GM18909 (cell line): Measurements from ENCODE around the gene LSM11.

Source experiments
- ATAC-seq: cut with Tn5 transposase; IDR thresholded peaks from one replicate; pipeline ENCODE4 v1.9.1; 2021; ENCODE audit warnings: mild to moderate bottlenecking; ENCODE audit not compliant: unreplicated experiment, poor library complexity

LSM11 gene

DNA sequence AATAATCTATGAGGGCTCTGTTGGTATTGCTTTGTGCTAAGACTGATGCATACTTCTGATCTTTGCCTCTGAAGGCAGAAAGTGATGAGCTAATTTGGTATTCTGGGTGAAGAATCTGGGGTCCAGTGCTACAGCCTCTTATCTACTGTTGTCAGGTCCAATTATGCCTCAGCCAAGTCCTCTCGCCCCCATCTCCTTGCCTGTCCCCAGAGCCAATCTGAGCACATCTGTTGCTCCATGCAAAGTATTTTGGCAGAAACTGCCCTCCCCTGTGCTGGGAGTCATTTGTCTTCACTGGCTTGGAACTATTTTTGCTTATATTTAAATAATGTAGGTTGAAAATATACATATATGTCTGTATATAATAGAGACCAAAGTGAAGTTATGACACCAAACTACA, 23.4 kb downstream of the LSM11 start:
- no peak for ATAC-seq

DNA sequence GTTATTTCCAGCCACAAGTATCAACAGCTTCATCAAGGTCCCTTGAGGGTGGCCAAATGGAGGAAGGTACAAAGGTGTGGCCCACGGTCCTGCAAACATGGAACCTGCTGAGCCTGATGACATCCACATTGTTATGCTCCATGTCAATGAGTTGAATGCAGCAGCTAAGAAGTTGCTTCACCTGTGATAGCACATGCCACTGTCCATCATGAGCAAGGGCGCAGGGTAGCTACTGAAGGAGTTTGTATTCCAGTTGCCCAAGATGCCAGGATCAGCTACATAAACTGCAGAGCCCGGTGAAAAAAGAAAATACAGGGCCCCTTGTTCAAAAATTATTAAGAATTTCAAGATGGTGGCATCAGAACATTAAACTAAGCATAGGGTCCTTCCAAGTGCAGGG, 24.2 kb downstream of the LSM11 start:
- ATAC-seq: no peak

- no peak for ATAC-seq
Measured at GRCh38 chr5:157770665-157771064, 27.2 kb downstream of the LSM11 start.

- no peak for ATAC-seq
Measured at GRCh38 chr5:157772127-157772526, 28.6 kb downstream of the LSM11 start.

DNA sequence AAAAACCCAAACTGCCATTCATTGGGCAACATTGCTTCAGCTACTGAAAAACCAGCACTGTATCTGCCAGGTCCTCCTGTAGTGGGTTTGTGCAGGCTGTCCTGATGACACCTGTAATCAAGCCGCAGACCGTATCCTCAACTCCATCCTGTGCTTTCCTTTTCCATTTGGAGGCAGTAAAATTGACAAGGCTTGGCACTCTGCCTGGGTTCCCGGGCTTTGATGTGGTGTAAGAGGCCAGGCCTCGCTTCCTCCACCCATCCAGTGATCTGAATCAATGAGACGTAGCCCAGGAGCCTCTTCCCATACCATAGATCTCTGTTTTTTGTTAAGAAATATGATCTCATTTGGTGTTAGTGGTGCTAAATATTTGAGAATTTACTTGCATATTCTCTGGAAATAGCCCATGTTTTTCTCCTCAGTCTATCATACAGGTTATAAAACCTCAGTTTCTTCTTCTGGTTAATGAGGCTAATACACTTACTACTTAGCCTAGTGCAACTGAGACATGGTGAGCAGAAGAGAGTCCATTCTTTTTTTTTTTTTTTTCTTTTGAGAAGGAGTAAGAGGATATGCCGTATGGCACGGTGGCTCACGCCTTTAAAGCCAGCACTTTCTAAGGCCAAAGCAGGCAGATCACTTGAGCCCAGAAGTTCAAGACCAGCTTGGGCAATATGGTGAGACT, 34.8 kb downstream of the LSM11 start:
- ATAC-seq: no peak

DNA sequence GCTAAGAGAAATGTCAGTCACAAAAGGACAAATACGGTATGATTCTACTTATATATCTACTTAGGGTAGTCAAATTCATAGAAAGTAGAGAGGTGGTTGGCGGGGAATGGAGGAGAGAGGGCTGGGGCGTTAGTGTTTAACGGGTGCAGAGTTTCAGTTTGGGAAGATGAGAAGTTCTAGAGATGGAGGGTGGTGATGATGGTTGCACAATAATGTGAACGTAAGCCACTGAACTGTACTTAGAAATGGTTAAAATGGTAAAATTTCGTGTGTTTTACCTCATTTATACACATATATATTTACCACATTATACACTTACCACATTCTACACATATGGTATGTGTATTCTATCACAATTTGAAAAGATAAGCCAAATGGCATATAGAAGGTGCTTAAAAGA, 35.7 kb downstream of the LSM11 start:
- no peak for ATAC-seq

- no peak for ATAC-seq
Measured at GRCh38 chr5:157785801-157786200, 42.3 kb downstream of the LSM11 start.

DNA sequence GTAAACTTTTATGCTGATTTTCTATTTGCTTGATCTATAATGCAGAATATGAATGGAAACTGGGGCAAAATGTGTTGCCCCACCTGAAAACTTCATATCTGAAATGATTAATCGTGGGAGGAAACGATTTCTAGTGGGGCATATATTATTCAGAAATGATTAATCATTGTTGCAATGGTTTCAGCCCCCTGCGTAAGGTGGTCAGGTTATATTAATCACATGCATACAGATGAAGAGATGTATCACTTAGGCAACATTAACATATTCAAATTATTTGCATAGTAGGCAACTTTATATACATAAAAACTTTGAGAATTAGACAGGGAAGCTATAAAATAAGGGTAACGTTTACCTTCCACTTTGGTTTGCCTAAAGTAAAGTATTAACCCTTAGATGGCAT, 49.8 kb downstream of the LSM11 start:
- no peak for ATAC-seq

DNA sequence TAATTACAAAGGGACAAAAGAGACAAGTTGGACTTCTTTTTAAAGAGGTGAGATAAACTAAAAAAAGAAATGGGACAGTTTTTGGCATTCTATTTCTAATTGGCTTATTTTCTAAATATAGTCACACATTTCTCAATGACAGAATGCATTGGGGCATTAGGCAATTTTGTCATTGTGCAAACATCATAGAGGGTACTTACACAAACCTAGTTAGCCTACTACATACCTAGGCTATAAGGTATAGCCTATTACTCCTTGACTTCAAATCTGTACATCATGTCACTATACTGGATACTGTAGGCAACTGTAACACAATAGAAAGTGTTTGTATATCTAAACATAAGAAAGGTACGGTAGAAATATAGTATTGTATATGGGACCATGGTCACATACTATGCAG, 56.1 kb downstream of the LSM11 start:
- no peak for ATAC-seq

DNA sequence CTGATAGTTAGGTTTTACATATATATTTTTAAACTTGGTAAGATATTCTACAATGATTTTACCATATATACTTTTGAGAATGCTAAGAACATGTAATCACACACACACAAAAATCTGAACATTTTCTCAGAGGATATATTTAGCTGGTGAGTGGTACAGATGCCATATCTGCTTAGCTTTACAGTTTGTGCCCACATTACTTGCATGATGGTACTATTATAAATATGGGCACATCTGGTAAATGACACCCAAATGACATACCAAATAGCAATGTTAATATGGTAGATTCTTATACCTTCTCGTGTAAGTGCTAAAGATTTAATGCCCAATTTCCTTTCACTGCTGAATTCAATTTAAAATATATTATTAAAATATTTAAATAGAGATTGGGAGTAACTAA, 56.6 kb downstream of the LSM11 start:
- no peak for ATAC-seq

GRCh38 chr5:157802736-157803135, 59.2 kb downstream of the LSM11 start:
- no peak for ATAC-seq

DNA sequence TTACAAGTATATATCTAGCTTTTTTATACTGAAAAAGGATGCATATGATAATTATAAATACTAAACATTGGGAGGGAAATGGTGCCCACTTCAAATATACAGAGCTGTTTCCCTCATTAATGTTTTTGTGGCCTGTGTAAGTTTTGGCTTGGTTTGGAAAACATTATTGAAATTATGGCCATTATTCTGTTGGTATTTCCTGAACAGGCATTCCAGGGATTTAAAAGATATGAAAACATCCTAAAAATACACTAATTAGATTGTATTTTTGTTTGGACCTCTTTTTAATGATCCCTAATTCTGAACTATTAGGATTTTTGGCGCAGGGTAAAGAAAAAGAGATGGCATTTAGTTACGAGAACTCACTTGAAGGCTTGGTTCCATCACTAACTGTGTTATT, 64.5 kb downstream of the LSM11 start:
- ATAC-seq: no peak
